Kidney (tissue), 14 donors: Measurements from ENCODE around the gene ANGPTL8. TPM values are rescaled to one million over a fixed set of nuclear protein-coding genes. Genes with fewer than 3 reads are reported as not detected.

ENCODE experiments used
- DNase-seq, 5 donors: peaks; one replicate each; pipeline ENCODE4 v3.0.0-alpha.2; 2013 to 2020
- FAIRE-seq: peaks from 2 replicates; lab custom pipeline; 2012; peaks lifted over from hg19 to GRCh38; lab: Jason Lieb, UNC
- H3K27ac ChIP-seq, 2 donors: one replicate each; pipeline ENCODE4 v1.7.0; 2013; ENCODE audit warnings: low read depth in 2 of 2, low read length in 2 of 2, inconsistent platforms in 1 of 2
- H3K27me3 ChIP-seq: one replicate; pipeline ENCODE4 v1.7.1; 2013; ENCODE audit warnings: low read length, inconsistent platforms; ENCODE audit not compliant: control insufficient read depth, insufficient read depth
- H3K36me3 ChIP-seq, 3 donors: one replicate each; pipeline versions ENCODE4 v1.7.0 to v1.7.1; 2013; ENCODE audit warnings: low read length in 3 of 3, control low read depth in 1 of 3, inconsistent platforms in 1 of 3; ENCODE audit not compliant: insufficient read depth in 3 of 3, control insufficient read depth in 2 of 3
- H3K4me1 ChIP-seq, 3 donors: one replicate each; pipeline versions ENCODE4 v1.7.0 to v1.7.1; 2013; ENCODE audit warnings: low read length in 3 of 3, inconsistent platforms in 1 of 3, low read depth in 1 of 3; ENCODE audit not compliant: control insufficient read depth in 2 of 3, insufficient read depth in 2 of 3
- H3K4me3 ChIP-seq, 3 donors: one replicate each; pipeline versions ENCODE4 v1.7.0 to v1.8.1; 2013; ENCODE audit warnings: low read length in 3 of 3, control low read depth in 1 of 3, inconsistent platforms in 1 of 3
- H3K9ac ChIP-seq, 3 donors: one replicate each; pipeline versions ENCODE4 v1.7.0 to v1.7.1; 2013; ENCODE audit warnings: low read length in 3 of 3, control low read depth in 1 of 3, inconsistent platforms in 1 of 3
- H3K9me3 ChIP-seq, 3 donors: one replicate each; pipeline versions ENCODE4 v1.7.0 to v1.7.1; 2013; ENCODE audit warnings: low read length in 3 of 3, control low read depth in 1 of 3, inconsistent platforms in 1 of 3; ENCODE audit not compliant: control insufficient read depth in 2 of 3, insufficient read depth in 1 of 3
- intact Hi-C: fragments of 100-400 bp; cut with DNase I; formaldehyde crosslinking; loops from one replicate; pipeline ENCODE4 v1.11.1; 2022
- polyA plus RNA-seq: library from polyadenylated mRNA; stranded (reverse); fragments of 350-450 nt; fragmentation: Illumina TruSeq; extraction: RNeasy Lipid Tissue Mini Kit (QIAGEN cat#74804); gene quantifications from one replicate; pipeline ENCODE4 v1.2.3, GENCODE V29; 2014; ENCODE audit warnings: low read depth, low replicate concordance; ENCODE audit not compliant: insufficient read depth
- total RNA-seq: library from RNA; stranded (reverse); fragmentation: NEBNext Ultra II Directional; extraction: Animal tissue kit (Norgen Biotek cat#: 25700); gene quantifications from one replicate; pipeline ENCODE4 v1.2.1, GENCODE V29; 2021
- TF ChIP-seq, protein P1 (sequence below): IDR thresholded peaks from 3 replicates; pipeline ENCODE4 v1.5.1; 2012; ENCODE audit warnings: mild to moderate bottlenecking, moderate library complexity, borderline replicate concordance; ENCODE audit not compliant: insufficient read depth; ENCODE audit errors: extremely low read depth
- donor health status: control.
- donor health status: control.
- donor health status: control.
- donor health status: control.
- donor health status: control.
- donor health status: DM: yes; HTN: yes; CAD: no.
- donor health status: Normal renal cell carcinoma (clear cell type).

ANGPTL8 gene
- total and polyA plus RNA-seq, 2 donors from 2014 or later, result 1.3 to 1.9 TPM

DNA sequence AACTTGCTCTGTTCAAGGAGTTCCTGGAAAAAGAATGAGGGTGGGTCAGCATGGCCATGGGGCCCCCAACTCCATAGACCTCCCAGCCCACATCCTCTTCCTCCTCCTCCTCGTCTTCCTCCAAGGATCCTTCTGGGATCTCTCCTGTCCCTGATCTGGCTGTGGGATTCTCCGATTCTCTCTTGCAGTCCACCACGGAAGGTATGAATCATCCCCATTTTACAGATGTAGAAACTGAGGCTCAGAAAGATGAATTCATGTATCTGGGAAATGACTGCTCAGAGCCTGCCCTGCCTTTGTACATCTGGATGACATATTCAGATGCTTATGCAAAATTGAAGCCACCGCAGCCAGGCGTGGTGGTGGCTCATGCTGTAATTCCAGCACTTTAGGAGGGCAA, 39.9 kb upstream of the ANGPTL8 start:
- intact Hi-C loops, result no loop called here
- TF ChIP-seq, protein P1, sequence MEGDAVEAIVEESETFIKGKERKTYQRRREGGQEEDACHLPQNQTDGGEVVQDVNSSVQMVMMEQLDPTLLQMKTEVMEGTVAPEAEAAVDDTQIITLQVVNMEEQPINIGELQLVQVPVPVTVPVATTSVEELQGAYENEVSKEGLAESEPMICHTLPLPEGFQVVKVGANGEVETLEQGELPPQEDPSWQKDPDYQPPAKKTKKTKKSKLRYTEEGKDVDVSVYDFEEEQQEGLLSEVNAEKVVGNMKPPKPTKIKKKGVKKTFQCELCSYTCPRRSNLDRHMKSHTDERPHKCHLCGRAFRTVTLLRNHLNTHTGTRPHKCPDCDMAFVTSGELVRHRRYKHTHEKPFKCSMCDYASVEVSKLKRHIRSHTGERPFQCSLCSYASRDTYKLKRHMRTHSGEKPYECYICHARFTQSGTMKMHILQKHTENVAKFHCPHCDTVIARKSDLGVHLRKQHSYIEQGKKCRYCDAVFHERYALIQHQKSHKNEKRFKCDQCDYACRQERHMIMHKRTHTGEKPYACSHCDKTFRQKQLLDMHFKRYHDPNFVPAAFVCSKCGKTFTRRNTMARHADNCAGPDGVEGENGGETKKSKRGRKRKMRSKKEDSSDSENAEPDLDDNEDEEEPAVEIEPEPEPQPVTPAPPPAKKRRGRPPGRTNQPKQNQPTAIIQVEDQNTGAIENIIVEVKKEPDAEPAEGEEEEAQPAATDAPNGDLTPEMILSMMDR, result no peak
- FAIRE-seq, result no peak
- no peaks in the 10 kb centered on the region for H3K27me3 ChIP-seq
- peaks cover 2 to 25% (median 13%) of the 10 kb centered on the region in 3 donors for H3K4me1 ChIP-seq
- H3K4me3 ChIP-seq, result no peak overlapping the region
- H3K9ac ChIP-seq, result no peak overlapping the region
- peaks cover 0 to 7% (median 2%) of the 10 kb centered on the region in 3 donors for H3K36me3 ChIP-seq
- H3K9me3 ChIP-seq, result no peaks in the 10 kb centered on the region
- peak overlapping the region in 1 of 2 donors; percentile 20 for H3K27ac ChIP-seq
- no peak for DNase-seq

DNA sequence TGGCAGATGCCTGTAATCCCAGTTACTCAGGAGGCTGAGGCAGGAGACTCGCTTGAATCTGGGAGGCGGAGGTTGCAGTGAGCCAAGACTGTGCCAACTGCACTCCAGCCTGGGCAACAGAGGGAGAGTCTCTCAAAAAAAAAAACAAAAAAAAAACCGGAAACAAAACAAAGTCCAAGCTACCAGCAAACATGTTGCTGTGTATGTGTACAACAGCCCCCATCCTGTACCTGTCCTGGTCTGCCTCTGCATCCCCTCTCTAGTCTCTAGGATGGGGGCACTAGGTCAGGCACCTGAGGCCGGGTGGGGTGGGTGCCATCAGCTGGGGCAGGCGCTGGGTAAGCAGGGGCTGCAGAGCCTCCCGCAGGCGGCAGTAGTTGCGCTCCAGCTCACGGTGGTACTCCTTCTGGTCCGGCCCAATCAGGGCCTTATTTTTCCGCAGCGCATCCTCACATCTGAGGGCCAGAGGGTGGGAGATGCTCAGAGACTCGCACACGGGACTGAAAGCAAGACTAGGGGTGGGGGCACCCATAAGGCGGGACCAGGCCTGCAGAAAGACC, 39.3 kb upstream of the ANGPTL8 start:
- Histone ChIP-seq H3K27ac (no peak overlapping the region), H3K9me3 (no peaks in the 10 kb centered on the region), H3K9ac (no peak overlapping the region), H3K27me3 (no peaks in the 10 kb centered on the region), H3K4me1 (peaks cover 2 to 29% (median 17%) of the 10 kb centered on the region in 3 donors), H3K36me3 (peaks cover 0 to 7% (median 2%) of the 10 kb centered on the region in 3 donors), H3K4me3 (no peak overlapping the region)
- FAIRE-seq (no peak), DNase-seq (no peak)
- TF ChIP-seq, protein P1, result no peak
- intact Hi-C loops, result loop anchor here (5.0 kb wide), 1 partner anchor 63 kb away; no protein-coding TSS in a partner anchor

DNA sequence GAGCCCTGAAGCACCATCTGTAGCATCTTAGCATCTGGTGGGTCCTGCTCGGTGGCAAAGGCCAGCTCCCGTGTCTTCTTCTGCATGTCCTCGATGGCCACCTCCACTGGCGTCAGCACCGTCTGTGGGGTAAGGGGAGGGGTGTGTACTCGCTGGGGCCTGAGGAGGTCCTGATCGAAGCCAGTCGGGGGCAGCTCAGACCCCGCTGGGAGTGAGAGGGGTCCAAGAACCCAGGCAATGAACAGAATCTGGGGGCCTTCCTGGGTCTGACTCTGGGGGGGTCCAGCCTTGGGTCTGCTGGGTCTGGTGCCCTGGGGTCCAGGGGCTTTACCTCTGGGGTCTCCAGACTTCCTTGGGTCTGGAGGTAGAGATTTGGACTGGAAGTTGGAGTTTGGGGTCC, 38.5 kb upstream of the ANGPTL8 start:
- Histone ChIP-seq H3K9me3 (no peaks in the 10 kb centered on the region), H3K9ac (no peak overlapping the region), H3K27ac (no peak overlapping the region), H3K36me3 (peaks cover 0 to 7% (median 0%) of the 10 kb centered on the region in 3 donors), H3K4me3 (no peak overlapping the region), H3K4me1 (peaks cover 0 to 24% (median 18%) of the 10 kb centered on the region in 3 donors), H3K27me3 (no peaks in the 10 kb centered on the region)
- intact Hi-C loops, result loop anchor here (5.0 kb wide), 1 partner anchor 64 kb away; no protein-coding TSS in a partner anchor
- FAIRE-seq (no peak), DNase-seq (no peak)
- TF ChIP-seq, protein P1, result no peak
